Measurements from ENCODE around the gene ACVR2A. TPM values are rescaled to one million over a fixed set of nuclear protein-coding genes. Genes with fewer than 3 reads are reported as not detected.
A peak's percentile ranks its signal among the peaks of the same experiment; 100 is the strongest.

Gene ACVR2A
- total RNA-seq, 1 experiment from 2014 or later, result 17.9 TPM

DNA sequence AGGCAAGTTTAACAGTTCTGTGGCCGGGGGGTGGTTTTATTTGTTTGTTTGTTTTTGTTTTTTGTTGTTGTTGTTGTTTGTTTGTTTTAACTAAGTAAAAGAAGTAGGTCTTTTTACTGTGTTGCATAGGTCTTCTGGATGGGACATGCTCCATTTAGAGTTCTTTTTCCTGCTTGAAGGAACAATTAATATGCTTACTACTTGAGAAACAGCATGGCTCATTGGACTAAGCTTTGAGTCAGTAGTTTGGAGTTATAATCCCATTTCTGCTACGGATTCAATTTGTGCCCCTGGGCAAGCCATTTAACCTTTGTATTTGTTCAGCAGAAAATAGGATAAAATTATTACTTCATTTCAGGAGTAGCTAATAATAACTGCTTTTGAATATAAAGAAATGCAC, 8.7 kb upstream of the ACVR2A start:
- H3K36me3 ChIP-seq (ENCODE audit: insufficient read depth, low read length, poor library complexity, severe bottlenecking), result no peaks in the 10 kb centered on the region
- BruUV-seq (replicated peaks), result no TSS peak

GRCh38 chr2:147843391-147843863, 1.4 kb upstream of the ACVR2A start:
- CTCF ChIA-PET, result interaction anchor here (0.6 to 0.9 kb wide), 2 partner anchors 761 to 798 kb away, joined by 3 to 6 read pairs; no protein-coding TSS in a partner anchor
- TSS peak; percentile 88 for BruUV-seq (replicated peaks)

More for the DNA sequence above, 8.7 kb upstream of the ACVR2A start:
- H3K27me3 ChIP-seq (replicated peaks; ENCODE audit: insufficient read depth, low read depth, low read length, poor library complexity), result no peaks in the 10 kb centered on the region
- ChIA-PET POLR2A (ENCODE audit: low non-redundant PET) (no interaction called here), CTCF (no interaction called here)
- no peaks in the 10 kb centered on the region for H3K9me3 ChIP-seq (ENCODE audit: low read depth, low read length, poor library complexity, severe bottlenecking)
- intact Hi-C loops (cut with micrococcal nuclease; ENCODE audit: unreplicated experiment), result no loop called here
- peak; percentile 34 for DNase-seq (ENCODE audit: low spot score)
- H3K27ac ChIP-seq (ENCODE audit: low read depth, low read length, poor library complexity, severe bottlenecking), result no peak overlapping the region
- no peak for TF ChIP-seq EZH2 (IDR thresholded peaks at IDR 0.05; ENCODE audit: borderline replicate concordance, low read depth, low read length, poor library complexity, severe bottlenecking)
- TF ChIP-seq, protein P1, sequence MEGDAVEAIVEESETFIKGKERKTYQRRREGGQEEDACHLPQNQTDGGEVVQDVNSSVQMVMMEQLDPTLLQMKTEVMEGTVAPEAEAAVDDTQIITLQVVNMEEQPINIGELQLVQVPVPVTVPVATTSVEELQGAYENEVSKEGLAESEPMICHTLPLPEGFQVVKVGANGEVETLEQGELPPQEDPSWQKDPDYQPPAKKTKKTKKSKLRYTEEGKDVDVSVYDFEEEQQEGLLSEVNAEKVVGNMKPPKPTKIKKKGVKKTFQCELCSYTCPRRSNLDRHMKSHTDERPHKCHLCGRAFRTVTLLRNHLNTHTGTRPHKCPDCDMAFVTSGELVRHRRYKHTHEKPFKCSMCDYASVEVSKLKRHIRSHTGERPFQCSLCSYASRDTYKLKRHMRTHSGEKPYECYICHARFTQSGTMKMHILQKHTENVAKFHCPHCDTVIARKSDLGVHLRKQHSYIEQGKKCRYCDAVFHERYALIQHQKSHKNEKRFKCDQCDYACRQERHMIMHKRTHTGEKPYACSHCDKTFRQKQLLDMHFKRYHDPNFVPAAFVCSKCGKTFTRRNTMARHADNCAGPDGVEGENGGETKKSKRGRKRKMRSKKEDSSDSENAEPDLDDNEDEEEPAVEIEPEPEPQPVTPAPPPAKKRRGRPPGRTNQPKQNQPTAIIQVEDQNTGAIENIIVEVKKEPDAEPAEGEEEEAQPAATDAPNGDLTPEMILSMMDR (conservative IDR thresholded peaks at IDR 0.05; ENCODE audit: low read depth, low read length), result no peak
- H3K4me3 ChIP-seq (ENCODE audit: low read depth, low read length, poor library complexity, severe bottlenecking), result no peak overlapping the region
- no peaks in the 10 kb centered on the region for H3K4me1 ChIP-seq (ENCODE audit: insufficient read depth, low read length, poor library complexity, severe bottlenecking)

DNA sequence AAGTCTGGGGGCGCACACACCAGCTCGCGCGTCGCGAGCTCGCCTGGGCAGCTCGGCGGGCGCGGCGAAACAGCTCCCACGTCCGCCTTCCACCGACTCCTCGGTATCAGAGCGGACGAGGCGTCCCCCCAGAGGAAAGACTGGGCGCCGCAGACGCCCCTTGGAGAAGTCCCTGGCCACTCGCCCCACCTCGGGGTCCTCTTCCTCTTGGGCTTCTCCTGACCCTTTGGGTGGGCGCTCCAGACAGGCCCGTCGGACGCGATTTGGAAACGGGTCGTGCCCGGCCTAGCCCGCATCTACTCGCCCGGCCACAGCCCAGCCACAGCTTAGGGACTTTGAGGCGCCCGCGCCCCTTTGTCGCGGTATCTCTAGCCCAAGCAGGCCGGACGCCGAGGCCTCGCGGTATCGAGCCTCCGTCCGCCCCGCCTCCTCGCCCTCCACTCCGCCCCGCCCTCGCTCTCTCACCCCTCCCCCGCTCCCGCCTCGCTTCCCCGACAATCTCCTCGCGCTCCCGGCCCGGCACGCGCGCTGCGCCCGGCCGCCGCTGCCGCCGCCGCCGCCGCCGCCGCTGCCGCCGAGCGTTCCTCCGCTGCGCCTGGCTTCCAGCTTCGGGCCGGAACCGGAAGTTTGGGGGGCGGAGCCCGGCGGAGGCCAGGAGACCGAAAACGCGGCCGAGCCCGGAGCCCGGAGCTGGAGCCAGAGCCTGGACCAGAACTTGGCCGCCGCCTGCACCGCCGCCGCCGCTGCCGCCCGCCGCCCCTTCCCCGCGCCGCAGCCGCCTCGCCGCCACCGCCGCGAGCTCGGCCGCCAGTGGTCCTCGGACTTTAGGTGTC, 749 bp upstream of the ACVR2A start:
- peak overlapping the region; percentile 95 for H3K27ac ChIP-seq (ENCODE audit: low read depth, low read length, poor library complexity, severe bottlenecking)
- no TSS peak for BruUV-seq (replicated peaks)
- no peaks in the 10 kb centered on the region for H3K9me3 ChIP-seq (ENCODE audit: low read depth, low read length, poor library complexity, severe bottlenecking)
- intact Hi-C loops (cut with micrococcal nuclease; ENCODE audit: unreplicated experiment), result loop anchor here (2.0 kb wide), 2 partner anchors 67 to 391 kb away; no protein-coding TSS in a partner anchor
- H3K4me3 ChIP-seq (ENCODE audit: low read depth, low read length, poor library complexity, severe bottlenecking), result peak overlapping the region; percentile 75
- peak; percentile 95 for DNase-seq (ENCODE audit: low spot score)
- H3K36me3 ChIP-seq (ENCODE audit: insufficient read depth, low read length, poor library complexity, severe bottlenecking), result no peaks in the 10 kb centered on the region
- ChIA-PET POLR2A (ENCODE audit: low non-redundant PET) (interaction anchor here (0.6 to 0.7 kb wide), 4 partner anchors 23 to 218 kb away, joined by 3 to 12 read pairs (median 4); no protein-coding TSS in a partner anchor), CTCF (interaction anchor here (0.6 to 0.9 kb wide), 2 partner anchors 761 to 799 kb away, joined by 3 to 6 read pairs; no protein-coding TSS in a partner anchor)
- TF ChIP-seq, protein P1 (conservative IDR thresholded peaks at IDR 0.05; ENCODE audit: low read depth, low read length), result 0 out of 2 replicates have a peak, but pooled peaks have one; percentile 18
- TF ChIP-seq EZH2 (IDR thresholded peaks at IDR 0.05; ENCODE audit: borderline replicate concordance, low read depth, low read length, poor library complexity, severe bottlenecking), result no peak
- H3K4me1 ChIP-seq (ENCODE audit: insufficient read depth, low read length, poor library complexity, severe bottlenecking), result peaks cover 14% of the 10 kb centered on the region
- no peaks in the 10 kb centered on the region for H3K27me3 ChIP-seq (replicated peaks; ENCODE audit: insufficient read depth, low read depth, low read length, poor library complexity)

More at GRCh38 chr2:147843391-147843863, 1.4 kb upstream of the ACVR2A start:
- H3K4me3 ChIP-seq (ENCODE audit: low read depth, low read length, poor library complexity, severe bottlenecking), result peak overlapping the region; percentile 75
- no peak for DNase-seq (ENCODE audit: low spot score)
- POLR2A ChIA-PET (ENCODE audit: low non-redundant PET), result interaction anchor here (0.6 kb wide), 1 partner anchor 217 kb away, joined by 3 read pairs; no protein-coding TSS in a partner anchor
- peaks cover 13% of the 10 kb centered on the region for H3K4me1 ChIP-seq (ENCODE audit: insufficient read depth, low read length, poor library complexity, severe bottlenecking)
- no peaks in the 10 kb centered on the region for H3K27me3 ChIP-seq (replicated peaks; ENCODE audit: insufficient read depth, low read depth, low read length, poor library complexity)
- TF ChIP-seq, protein P1 (conservative IDR thresholded peaks at IDR 0.05; ENCODE audit: low read depth, low read length), result no peak
- no peak for TF ChIP-seq EZH2 (IDR thresholded peaks at IDR 0.05; ENCODE audit: borderline replicate concordance, low read depth, low read length, poor library complexity, severe bottlenecking)
- H3K36me3 ChIP-seq (ENCODE audit: insufficient read depth, low read length, poor library complexity, severe bottlenecking), result no peaks in the 10 kb centered on the region
- no peaks in the 10 kb centered on the region for H3K9me3 ChIP-seq (ENCODE audit: low read depth, low read length, poor library complexity, severe bottlenecking)
- intact Hi-C loops (cut with micrococcal nuclease; ENCODE audit: unreplicated experiment), result no loop called here
- peak overlapping the region; percentile 95 for H3K27ac ChIP-seq (ENCODE audit: low read depth, low read length, poor library complexity, severe bottlenecking)

Data from A673 (cell line).